GM19351 (cell line): ENCODE measurements around the gene RNF182.
"Not testable (repeated sequence)": the region's sequence is repeated elsewhere in the genome, so short reads cannot be mapped to it uniquely, and the experiment has no call there.

Experiments used
- ATAC-seq: cut with Tn5 transposase; IDR thresholded peaks from one replicate; pipeline ENCODE4 v1.9.1; 2021; ENCODE audit warnings: mild to moderate bottlenecking, moderate library complexity; ENCODE audit not compliant: unreplicated experiment

RNF182 gene

DNA sequence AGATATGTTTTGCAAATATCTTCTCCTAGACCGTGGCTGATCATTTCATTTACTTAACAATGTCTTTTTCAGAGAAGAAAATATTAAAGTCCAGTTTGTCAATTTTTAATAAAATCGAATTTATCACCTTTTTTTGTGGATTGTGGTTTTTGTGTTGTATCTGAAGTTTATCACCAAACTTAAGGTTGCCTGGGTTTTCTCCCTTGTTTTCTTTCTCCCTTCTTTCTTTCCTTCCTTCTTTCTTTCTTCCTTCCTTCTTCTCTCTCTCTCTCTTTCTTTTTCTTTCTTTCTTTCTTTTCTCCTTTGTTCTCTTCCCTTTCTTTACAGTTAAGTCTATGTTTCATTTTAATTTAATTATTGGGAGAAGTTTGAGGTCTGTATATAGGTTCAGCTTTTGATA lies 68.7 kb downstream of the RNF182 start:
- no peak for ATAC-seq

DNA sequence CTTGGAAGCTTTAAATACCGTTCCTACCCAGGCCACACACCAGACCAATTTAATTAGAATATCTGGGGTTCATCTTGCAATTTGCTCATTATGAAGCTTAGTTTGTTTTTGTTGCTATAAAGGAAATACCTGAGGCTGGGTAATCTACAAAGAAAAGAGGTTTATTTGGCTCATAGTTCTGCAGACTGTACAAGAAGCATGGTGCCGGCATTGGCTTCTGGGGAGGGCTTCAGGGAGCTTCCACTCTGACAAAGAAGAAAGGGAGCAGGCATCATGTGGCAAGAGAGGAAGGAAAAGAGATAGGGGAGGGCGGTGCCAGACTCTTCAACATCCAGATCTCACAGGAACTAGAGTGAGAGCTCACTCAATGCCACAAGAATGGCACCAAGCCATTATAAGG lies 73.6 kb downstream of the RNF182 start:
- no peak for ATAC-seq

DNA sequence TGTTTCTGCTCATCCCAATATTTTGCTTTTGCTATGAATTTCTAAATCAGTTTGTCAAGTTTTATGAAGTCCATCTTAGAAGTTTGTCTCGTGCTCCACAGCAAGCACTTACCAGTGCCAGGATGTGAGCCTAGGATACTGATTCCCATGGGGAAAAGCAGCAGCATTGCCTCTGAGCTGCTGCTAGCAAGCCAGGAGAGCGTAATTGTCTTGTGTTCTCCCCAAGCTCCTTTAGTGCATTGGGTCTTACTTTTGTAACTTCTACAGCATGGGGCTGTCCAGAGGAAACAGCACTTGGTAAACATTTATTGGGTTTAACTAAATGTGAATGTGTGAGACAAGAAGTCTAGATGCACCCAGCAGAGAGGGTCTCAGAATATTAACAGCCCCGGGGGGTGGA lies 76.1 kb downstream of the RNF182 start:
- no peak for ATAC-seq

DNA sequence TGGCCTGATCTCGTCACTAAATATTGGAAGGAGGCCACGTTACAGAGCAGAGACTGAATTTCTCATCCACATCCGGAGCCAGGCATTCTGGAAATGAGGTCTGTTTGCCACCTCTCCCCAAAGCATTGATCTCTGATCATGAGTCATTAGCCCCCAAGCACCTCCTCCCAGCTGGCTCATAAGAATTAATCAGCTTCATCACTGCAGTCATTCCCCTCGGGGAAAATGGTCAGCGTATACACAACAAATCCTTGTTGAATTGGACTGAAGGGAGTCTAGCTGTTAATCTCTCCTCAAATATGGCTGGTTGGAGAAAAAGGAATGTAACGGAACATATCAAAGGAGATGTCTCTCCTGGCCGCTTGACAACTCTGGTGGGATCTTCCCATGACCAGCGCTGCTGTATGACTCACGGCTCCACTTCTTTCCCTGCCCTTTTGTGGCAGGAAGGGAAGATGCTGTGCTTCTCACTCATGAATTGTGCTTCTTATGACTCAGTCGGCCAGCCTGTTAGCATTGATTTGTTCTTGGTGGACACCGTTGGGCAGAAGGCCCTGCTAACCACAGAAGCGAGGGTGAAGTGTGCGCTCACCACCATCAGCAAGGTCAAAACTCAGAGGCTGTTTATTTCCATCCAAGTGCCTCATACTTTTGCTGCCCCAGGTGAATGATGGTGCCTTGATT lies 76.7 kb downstream of the RNF182 start:
- no peak for ATAC-seq

DNA sequence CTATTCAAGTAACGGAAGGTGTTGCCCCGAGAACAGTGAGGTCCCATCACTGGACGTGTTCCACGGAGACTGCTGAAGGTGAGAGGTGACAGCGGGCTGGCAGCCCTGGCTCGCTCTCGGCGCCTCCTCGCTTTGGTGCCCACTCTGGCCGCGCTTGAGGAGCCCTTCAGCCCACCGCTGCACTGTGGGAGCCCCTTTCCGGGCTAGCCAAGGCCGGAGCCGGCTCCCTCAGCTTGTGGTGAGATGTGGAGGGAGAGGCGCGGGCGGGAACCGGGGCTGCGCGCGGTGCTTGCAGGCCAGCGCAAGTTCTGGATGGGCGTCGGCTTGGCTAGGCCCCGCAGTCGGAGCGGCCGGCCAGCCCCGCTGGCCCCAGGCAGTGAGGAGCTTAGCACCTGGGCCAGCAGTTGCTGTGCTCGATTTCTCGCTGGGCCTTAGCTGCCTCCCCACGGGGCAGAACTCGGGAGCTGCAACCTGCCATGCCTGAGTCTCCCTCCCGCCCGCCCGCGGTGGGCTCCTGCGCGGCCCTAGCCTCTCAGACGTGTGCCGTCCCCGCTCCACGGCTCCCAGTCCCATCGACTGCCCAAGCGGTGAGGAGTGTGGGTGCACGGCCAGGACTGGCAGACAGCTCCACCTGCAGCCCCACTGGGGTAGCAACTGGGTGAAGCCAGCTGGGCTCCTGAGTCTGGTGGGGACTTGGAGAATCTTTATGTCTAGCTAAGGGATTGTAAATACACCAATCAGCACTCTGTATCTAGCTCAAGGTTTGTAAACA lies 77.6 kb downstream of the RNF182 start:
- ATAC-seq, result no peak

DNA sequence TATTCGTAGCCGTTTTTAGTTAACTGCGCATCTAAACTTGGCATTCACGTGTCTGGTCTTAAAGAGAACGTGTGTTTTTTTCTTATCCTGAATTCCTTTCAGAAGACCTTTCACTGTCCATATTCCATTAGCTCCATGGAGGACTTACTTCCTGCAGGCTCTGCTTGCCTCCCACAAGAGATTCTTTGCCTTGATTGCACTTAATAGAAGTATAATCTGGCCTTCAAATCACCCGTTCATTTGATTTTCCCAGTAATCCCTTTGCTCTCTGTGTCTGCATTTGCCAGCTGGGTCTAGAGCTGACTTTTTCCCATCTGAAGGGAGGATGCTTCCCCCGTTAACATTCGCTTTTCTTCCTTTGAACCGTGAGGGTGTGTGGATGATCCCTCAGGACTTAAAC lies 79.5 kb downstream of the RNF182 start:
- ATAC-seq, result no peak

DNA sequence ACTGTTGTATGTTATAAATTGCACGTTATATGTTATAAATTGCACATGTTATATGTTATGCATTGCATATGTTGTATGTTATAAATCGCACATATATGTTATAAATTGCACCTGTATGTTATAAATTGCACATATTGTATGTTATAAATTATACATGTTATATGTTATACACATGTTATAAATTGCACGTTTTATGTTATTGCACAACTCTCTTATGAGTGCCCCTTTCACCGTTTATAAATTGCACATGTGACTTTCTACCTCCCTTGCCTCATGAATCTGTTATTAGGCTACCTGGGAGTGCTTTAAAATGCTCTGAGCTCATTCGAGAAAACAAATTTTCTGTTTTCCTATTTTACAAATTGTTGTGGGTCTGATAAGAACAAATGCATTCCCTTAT lies 84.1 kb downstream of the RNF182 start:
- no peak for ATAC-seq

DNA sequence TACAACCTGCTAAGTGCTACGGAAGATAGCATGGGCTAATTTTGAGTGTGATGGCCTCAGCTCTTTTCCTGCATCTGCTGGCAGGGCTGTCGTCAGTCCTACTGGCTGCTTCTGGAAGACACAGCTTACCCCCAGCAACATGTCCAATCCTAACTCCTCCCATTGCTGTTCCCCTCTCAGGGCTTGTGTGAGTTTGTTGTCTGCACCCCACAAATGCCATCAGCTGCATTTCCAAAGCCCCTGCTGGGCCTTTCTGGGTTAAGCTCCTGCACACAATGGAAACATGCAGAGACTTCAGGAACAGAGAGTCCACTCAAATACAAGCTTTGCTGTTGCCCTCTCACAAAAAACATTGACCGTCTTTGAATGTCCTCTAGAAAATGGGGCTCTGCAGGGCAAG lies 84.7 kb downstream of the RNF182 start:
- ATAC-seq, result no peak

DNA sequence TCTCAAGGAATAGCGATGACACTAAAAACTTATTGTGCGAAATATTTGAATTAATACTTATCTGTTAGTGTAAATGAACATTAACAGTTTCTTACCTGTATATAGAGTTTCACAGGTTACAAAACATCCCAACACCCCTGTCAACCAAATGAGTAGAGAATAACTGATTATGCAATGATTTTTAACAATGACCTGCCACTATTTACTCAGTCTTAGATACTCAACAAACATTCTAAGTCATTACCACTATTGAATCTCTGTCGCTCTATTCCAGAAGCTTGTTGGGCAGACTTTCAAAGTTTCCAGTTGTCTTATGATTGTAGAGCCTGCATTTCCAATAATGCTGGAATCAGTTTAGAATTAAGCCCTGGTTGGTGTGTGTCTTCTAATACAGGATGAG lies 85.5 kb downstream of the RNF182 start:
- no peak for ATAC-seq

DNA sequence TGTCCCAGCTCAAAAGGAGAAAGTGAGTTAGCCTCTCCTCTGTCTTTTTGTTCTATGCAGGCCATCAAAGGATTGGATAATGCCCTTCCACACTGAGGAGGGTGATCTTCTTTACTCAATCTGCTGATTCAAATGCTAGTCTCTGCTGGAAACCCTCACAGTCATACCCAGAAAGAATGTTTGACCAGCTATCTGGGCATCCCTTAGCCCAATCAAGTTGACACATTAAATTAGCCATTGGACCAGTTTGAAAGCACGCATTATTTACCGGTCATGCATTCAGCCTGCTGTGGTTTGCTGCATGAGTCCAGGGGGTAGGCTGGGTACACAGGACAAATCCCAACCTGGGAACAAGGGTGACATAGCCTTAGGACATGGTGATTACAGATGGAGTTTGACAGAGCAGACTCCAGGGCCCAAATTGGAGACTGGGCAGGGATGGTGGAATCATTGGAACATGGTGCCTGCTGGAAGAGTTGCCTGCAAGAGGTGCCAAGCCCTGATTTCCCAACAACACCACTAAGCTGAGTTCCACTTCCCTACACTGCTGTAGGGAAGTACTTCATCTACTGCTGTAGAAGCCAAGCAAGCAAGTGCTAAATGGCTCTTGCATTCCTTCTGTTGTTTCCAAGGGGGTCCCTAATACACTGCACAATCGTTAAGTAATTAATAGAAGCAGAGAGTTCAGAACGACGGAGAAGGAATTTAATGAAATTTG lies 87.7 kb downstream of the RNF182 start:
- ATAC-seq, result no peak

DNA sequence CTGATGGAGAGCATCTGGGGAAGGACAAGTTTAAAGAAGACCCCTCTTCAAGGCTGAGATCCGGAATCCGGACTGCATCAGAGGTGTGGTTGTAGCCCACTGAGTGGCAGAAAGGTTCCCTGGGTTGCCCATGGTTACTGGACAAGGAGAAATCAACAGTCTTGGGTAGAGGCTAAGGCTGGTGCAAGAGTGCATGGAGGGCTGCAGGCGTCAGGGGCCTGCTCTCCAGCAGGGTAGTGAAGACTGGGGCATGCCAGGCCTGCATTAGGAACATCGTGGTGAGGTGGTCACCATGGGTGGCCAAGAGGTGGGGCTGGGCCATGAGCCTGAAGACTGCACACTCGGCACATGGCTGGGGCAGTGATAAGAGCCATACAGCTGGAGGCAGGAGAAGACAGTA lies 91.2 kb downstream of the RNF182 start:
- ATAC-seq, result no peak

DNA sequence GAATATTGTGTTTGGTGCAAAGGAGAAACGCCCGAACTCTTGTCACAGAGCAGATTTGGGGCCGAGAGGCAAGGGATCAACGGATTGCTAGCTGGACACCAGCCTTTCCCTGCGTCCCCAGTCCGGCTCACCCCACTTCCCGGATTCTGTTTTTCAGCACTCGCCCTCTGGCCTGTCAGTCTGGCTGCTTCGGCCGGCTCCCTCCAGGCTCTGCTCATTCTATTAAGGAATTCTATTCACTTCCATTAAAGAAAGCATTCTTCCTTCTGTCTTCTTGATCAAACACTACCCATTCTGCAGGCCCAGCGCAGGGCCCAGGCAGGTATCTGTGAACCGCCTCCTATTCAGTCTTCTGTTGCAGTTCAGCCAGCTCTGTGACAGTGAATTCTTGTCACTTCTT lies 91.7 kb downstream of the RNF182 start:
- ATAC-seq, result no peak

DNA sequence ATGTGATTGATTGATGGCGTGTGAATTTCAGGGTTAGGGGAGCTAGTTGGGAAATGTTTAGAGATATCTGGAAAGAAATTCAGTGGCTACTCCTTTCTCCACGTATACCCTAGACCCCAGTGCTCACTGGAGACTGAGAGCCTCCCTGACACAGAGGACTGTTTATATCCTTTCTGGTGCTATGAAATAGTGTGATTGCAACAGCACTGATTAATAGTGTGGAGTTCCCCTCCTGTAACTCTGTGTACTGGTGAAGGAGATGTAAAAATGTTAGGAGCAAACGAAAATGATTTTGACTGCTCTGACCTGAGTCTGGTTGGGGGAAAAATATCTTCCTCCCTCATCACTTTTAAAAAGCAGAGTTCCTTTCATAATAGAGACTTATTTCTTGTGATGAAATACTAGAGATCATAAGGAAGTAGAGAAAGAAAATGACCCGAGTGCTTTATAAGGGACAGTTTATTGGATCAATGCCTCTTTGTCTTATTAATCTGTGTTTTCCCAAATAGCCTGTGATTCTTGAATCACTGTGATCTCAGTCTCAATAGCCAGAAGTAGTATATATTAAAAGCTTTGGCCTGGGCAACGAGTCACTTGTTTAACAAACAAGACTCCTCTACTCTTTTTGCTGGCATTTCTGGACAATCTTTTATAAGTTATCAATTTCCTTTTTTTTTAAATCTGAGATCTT lies 92.3 kb downstream of the RNF182 start:
- ATAC-seq, result no peak

DNA sequence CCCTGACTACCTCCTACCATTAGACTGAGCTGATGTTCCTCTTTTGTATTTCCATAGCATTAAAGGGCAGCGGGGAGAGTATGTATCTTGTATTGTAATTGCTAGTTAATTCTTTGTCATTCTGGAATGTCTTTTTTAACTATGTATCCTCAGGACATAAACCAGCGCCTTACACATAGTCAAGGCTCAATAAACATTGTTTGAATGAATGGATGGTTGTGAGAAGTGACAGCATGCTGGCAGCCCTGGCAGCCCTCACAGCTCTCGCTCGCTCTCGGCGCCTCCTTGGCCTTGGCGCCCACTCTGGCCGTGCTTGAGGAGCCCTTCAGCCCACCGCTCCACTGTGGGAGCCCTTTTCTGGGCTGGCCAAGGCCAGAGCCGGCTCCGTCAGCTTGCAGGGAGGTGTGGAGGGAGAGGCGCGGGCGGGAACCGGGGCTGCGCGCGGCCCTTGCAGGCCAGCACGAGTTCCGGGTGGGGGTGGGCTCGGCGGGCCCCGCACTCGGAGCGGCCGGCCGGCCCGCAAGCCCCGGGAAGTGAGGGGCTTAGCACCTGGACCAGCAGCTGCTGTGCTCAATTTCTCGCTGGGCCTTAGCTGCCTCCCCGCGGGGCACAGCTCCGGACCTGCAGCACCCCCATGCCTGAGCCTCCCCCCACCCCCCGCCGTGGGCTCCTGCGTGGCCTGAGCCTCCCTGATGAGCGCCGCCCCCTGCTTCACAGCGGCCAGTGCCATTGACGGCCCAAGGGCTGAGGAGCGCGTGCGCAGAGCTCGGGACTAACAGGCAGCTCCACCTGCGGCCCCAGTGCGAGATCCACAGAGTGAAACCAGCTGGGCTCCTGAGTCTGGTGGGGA lies 93.1 kb downstream of the RNF182 start:
- ATAC-seq, result no peak

DNA sequence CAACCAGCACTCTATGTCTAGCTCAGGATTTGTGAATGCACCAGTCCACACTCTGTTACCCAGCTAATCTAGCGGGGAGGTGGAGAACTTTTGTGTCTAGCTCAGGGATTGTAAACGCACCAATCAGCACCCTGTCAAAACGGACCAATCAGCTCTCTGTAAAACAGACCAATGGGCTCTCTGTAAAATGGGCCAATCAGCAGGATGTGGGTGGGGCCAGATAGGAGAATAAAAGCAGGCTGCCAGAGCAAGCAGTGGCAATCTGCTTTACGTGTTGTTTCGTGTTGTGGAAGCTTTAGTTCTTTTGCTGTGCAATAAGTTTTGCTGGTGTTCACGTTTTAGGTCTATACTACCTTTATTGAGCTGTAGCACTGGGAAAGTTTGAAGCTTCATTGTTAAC lies 93.8 kb downstream of the RNF182 start:
- ATAC-seq, result not testable (repeated sequence)

DNA sequence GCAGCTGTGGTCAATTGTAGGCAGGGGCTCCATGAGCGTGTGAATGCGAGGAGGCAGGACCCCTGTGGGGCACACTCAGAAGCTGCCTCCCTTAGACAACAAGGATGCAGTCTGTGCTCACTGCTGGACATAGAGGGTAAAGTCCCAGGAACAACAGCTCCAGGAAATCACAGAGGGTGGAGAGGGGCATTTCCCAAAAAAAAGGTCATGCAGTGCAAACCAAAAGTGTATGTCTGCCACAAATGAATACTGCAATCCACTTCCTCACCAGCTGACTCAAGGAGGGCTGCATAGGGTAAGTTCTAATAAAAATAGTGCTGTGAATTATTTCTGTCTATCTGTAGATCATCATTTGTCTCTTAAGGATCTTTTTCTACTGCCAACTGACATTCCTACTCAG lies 95.8 kb downstream of the RNF182 start:
- ATAC-seq, result no peak

DNA sequence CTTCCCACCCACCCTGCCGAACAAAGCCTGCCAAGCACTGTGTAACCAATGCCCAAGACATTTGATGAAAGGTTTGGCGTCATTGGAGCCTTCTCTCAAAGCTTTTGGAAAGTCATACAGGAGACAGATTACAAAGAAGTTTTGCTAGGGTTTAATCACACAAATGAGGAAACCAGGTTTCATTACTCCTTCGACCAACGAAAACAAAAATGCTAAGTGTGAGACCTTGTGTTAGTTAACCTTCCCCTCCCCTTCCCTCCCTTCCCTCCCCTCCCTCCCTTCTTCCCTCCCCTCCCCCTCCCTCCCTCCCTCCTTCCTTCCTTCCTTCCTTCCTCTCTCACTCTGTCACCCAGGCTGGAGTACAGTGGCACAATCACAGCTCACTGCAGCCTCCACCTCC lies 96.7 kb downstream of the RNF182 start:
- no peak for ATAC-seq

DNA sequence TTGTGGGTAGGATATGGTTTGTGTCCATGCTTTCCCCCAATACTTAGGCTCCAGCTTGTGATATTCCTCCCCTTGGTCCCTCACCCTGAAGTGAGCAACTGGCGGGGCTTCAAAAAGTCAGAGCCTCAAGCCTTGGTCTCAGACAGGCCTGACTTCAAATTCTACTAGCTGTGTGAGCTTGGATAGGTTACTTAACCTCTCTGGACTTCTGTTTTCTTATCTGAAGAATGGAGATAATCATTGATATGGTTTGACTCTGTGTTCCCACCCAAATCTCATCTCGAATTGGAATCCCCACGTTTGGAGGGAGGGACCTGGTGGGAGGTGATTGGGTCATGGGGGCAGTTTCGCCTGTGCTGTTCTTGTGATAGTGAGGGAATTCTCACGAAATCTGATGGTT lies 97.9 kb downstream of the RNF182 start:
- no peak for ATAC-seq

DNA sequence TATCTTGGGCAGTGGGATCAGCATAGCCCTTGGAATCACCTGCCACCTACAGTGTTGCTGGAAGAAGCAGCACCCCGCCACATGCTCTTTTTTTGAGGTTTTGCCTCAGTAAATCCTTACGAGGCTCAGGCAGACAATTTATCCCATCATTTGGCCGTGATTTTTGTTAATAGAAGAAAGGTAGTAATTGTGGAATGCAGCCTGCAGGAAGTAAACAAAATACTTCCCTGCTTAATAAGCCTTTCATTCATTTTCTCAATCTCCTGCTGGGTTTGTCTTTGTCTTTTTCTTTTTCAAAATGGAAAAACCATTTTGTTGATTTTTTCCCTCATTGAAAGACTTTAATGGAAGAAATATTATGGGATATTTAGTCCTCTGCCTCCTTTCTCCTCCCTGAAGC lies 99.1 kb downstream of the RNF182 start:
- ATAC-seq, result no peak

DNA sequence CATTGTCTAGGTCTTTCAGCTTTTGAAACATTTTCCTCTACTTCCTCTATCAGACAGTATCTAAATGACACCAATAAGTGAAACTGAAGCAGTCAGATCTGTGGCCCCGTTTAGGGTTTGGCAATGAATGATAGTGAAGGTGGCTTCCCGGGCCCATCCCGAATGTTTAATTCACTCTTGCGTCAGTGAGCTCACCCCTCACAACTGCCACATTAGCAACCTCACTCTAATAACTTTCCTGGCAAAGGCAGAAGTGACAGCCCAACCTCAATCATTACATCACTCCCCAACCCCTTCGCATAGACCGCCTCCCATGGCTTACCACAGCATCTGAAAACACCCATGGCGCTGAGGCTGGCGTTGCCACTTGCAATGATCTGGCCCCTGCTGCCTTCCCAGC lies 100.4 kb downstream of the RNF182 start:
- peak; percentile 57 for ATAC-seq
